Measurements from ENCODE around the gene REXO1. TPM values are rescaled to one million over a fixed set of nuclear protein-coding genes. Genes with fewer than 3 reads are reported as not detected.

The REXO1 gene
- total and polyA plus RNA-seq, 2 donors (not counting 3 experiments of a cell fraction or from before 2014, with no cell fraction given), result 41.1 to 56.9 TPM

DNA sequence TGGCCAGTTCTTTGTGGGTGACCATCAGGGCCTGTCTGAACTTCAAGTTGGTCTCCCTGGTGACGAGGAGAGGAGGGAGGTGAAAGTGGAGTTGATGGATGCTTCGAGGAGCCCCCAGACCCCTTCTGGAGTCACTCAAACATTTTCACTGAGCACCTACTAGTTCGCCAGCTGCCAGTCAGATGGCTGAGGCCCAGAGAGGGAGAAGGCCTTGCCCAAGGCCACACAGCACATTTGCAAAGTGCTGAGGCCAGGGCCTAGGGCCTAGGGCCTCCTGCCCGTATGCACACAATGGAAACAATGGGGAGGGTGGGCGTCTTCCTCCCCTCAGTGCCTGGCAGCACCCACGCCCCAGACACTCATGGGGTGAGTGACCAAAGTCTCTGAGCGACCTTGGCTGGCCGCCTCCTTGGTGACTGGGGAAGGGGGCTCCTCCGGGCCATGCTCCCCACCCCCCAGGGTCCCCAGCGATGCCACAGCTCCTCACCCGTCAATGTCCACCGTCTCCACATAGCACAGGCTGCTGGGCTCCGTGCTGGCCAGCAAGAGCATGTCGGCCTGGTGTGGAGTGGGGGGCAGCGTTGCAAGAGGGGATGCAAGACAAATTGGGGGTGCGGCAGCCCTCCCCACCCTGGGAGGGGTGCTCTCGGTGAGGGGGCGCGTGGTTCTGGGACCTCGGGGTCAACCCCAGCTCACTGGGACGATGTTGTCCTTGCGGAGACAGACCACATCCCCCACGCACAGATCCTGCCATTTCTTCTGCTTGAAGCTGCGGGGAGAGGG is 42.7 kb downstream of the REXO1 start:
- no peaks in the 10 kb centered on the region for H3K79me2 ChIP-seq (ENCODE audit: control insufficient read depth, insufficient read depth, low read length)
- H3K27ac ChIP-seq (ENCODE audit: insufficient read depth, low read depth, low read length), result no peak overlapping the region
- no peak overlapping the region for H3K4me3 ChIP-seq (replicated peaks in 1 of 3; ENCODE audit: insufficient read depth in 1 of 3, low read depth in 1 of 3, low read length in 3 of 3)
- no TSS peak for BruUV-seq (replicated peaks)
- DNase-seq (ENCODE audit: low read depth, low spot score) (no peak), FAIRE-seq (no peak)
- H3K4me1 ChIP-seq (ENCODE audit: control insufficient read depth, extremely low read depth, insufficient read depth, low read length), result no peaks in the 10 kb centered on the region
- no peak overlapping the region for H2AFZ ChIP-seq (ENCODE audit: low read depth, low read length)
- intact Hi-C loops (cut with micrococcal nuclease) (no loop called here), dilution Hi-C loops (cut with MboI; ENCODE audit: extremely low pct_ligation_motif_present, low sequenced_read_pairs) (no loop called here)
- no peaks in the 10 kb centered on the region for H3K27me3 ChIP-seq (ENCODE audit: control insufficient read depth in 2 of 2, insufficient read depth in 2 of 2, low read length in 2 of 2)
- no peak overlapping the region for H3K4me2 ChIP-seq (ENCODE audit: insufficient read depth, low read length)
- no peaks in the 10 kb centered on the region for H3K9me1 ChIP-seq (replicated peaks; ENCODE audit: control insufficient read depth, extremely low read depth, insufficient read depth, low read length)
- H4K20me1 ChIP-seq (replicated peaks; ENCODE audit: control insufficient read depth, extremely low read depth, insufficient read depth, low read length), result no peaks in the 10 kb centered on the region
- ChIA-PET POLR2A (no interaction called here), CTCF (interaction anchor here (1.2 to 1.7 kb wide), 4 partner anchors 11 to 133 kb away, joined by 3 to 4 read pairs (median 3); no protein-coding TSS in a partner anchor)
- no peak overlapping the region for H3K9ac ChIP-seq (replicated peaks; ENCODE audit: extremely low read depth, insufficient read depth, low read length)
- no peaks in the 10 kb centered on the region for H3K36me3 ChIP-seq (ENCODE audit: control insufficient read depth in 2 of 2, extremely low read depth in 1 of 2, insufficient read depth in 2 of 2, low read length in 2 of 2)
- TF ChIP-seq MYC (IDR thresholded peaks at IDR 0.05; ENCODE audit: low read depth, low read length) (no peak), FOS (IDR thresholded peaks at IDR 0.05; ENCODE audit: borderline replicate concordance, insufficient read depth, low read length) (no peak), EZH2 (IDR thresholded peaks at IDR 0.05; ENCODE audit: borderline replicate concordance, low read depth, low read length, severe bottlenecking) (no peak), POLR2AphosphoS5 (IDR thresholded peaks at IDR 0.05; ENCODE audit: insufficient read depth, low read depth, low read length) (no peak), POLR2A (IDR thresholded peaks at IDR 0.05; ENCODE audit: low read depth, low read length) (no peak), GATA2 (IDR thresholded peaks at IDR 0.05; ENCODE audit: insufficient read depth, insufficient read length, low read depth, low read length) (no peak), JUN (IDR thresholded peaks at IDR 0.05; ENCODE audit: borderline replicate concordance, insufficient read depth, insufficient read length, low read depth) (no peak)
- TF ChIP-seq, protein P1, sequence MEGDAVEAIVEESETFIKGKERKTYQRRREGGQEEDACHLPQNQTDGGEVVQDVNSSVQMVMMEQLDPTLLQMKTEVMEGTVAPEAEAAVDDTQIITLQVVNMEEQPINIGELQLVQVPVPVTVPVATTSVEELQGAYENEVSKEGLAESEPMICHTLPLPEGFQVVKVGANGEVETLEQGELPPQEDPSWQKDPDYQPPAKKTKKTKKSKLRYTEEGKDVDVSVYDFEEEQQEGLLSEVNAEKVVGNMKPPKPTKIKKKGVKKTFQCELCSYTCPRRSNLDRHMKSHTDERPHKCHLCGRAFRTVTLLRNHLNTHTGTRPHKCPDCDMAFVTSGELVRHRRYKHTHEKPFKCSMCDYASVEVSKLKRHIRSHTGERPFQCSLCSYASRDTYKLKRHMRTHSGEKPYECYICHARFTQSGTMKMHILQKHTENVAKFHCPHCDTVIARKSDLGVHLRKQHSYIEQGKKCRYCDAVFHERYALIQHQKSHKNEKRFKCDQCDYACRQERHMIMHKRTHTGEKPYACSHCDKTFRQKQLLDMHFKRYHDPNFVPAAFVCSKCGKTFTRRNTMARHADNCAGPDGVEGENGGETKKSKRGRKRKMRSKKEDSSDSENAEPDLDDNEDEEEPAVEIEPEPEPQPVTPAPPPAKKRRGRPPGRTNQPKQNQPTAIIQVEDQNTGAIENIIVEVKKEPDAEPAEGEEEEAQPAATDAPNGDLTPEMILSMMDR (IDR thresholded peaks at IDR 0.05; ENCODE audit: extremely low read depth in 1 of 2, insufficient read depth in 1 of 2, low read depth in 1 of 2, low read length in 2 of 2), result no peak
- TF ChIP-seq, protein P2, sequence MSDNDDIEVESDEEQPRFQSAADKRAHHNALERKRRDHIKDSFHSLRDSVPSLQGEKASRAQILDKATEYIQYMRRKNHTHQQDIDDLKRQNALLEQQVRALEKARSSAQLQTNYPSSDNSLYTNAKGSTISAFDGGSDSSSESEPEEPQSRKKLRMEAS (IDR thresholded peaks at IDR 0.05; ENCODE audit: insufficient read depth, insufficient read length), result no peak
- H3K9me3 ChIP-seq (replicated peaks; ENCODE audit: control insufficient read depth, insufficient read depth, low read length), result no peaks in the 10 kb centered on the region

Measured in endothelial cell of umbilical vein (primary cell).